ENCODE data around the gene TCEA2.

DNA sequence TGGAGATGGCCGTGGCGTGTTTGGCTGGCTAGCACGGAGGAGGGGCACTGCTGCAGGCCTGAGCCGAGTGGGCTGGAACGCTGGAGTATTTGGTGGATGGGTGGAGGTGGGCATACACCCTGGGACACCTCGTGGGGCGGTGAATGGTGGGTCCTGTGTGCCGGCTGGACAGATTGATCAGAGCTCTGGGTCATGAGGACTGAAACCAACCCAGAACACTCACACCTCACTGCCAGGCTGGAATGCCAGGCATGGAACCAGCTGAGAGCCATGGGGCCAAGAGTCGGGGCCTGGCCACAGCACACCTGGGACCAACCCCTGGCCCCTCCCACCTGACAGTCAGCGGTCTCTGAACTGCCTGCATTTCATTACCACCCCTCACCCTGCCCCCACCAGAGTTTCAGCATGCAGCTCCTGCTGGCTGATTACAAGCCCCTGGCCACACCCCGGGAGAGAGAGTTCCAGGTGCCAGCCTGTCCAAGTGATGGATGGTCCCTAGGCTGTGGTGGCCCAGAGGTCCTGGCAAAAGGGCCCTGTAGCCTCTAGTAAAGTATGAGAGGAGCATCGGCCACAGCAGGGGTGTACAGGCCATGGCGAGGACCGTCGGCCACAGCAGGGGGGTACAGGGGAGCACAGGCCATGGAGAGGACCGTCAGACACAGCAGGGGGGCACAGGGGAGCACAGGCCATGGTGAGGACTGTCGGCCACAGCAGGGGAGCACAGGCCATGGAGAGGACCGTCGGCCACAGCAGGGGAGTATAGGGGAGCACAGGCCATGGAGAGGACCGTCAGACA, 41.1 kb downstream of the TCEA2 start:
- TF ChIP-seq ARNT (IDR thresholded peaks at IDR 0.05) (no peak), RAD51 (IDR thresholded peaks at IDR 0.05; ENCODE audit: borderline replicate concordance, low read depth) (no peak), POLR2A (conservative IDR thresholded peaks at IDR 0.05) (no peak), ZNF830 (CRISPR knock-in tag; IDR thresholded peaks at IDR 0.05) (no peak)
- TF ChIP-seq, protein P1, sequence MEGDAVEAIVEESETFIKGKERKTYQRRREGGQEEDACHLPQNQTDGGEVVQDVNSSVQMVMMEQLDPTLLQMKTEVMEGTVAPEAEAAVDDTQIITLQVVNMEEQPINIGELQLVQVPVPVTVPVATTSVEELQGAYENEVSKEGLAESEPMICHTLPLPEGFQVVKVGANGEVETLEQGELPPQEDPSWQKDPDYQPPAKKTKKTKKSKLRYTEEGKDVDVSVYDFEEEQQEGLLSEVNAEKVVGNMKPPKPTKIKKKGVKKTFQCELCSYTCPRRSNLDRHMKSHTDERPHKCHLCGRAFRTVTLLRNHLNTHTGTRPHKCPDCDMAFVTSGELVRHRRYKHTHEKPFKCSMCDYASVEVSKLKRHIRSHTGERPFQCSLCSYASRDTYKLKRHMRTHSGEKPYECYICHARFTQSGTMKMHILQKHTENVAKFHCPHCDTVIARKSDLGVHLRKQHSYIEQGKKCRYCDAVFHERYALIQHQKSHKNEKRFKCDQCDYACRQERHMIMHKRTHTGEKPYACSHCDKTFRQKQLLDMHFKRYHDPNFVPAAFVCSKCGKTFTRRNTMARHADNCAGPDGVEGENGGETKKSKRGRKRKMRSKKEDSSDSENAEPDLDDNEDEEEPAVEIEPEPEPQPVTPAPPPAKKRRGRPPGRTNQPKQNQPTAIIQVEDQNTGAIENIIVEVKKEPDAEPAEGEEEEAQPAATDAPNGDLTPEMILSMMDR (IDR thresholded peaks at IDR 0.05 in 2 of 3, conservative IDR thresholded peaks at IDR 0.05 in 1 of 3; ENCODE audit: insufficient read depth in 2 of 3, low read depth in 1 of 3, low read length in 3 of 3) = no peak
- TF ChIP-seq, protein P2, sequence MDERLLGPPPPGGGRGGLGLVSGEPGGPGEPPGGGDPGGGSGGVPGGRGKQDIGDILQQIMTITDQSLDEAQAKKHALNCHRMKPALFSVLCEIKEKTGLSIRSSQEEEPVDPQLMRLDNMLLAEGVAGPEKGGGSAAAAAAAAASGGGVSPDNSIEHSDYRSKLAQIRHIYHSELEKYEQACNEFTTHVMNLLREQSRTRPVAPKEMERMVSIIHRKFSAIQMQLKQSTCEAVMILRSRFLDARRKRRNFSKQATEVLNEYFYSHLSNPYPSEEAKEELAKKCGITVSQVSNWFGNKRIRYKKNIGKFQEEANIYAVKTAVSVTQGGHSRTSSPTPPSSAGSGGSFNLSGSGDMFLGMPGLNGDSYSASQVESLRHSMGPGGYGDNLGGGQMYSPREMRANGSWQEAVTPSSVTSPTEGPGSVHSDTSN (CRISPR knock-in tag; IDR thresholded peaks at IDR 0.05; ENCODE audit: low read depth) = no peak
- TF ChIP-seq, protein P2 (tag; conservative IDR thresholded peaks at IDR 0.05; ENCODE audit: low read depth) = no peak
